Gastroesophageal sphincter (tissue), 4 donors: ENCODE measurements around the gene MPRIP. TPM values are rescaled to one million over a fixed set of nuclear protein-coding genes. Genes with fewer than 3 reads are reported as not detected.
A peak's percentile ranks its signal among the peaks of the same experiment; 100 is the strongest.

Source experiments
- ATAC-seq: fragments of 150-250 bp; one replicate; pipeline ENCODE4 v1.9.1; 2016; ENCODE audit warnings: mild to moderate bottlenecking, moderate library complexity
- H3K27ac ChIP-seq, 4 donors: fragments of 200-600 bp; sonication (generic) in 3 of 4; 1 replicate in 3 of 4; 2 replicates in 1 of 4; pipeline ENCODE4 v1.5.1; 2016 to 2019
- H3K27me3 ChIP-seq: fragments of 200-600 bp; sonication (generic); one replicate; pipeline ENCODE4 v1.5.1; 2019
- H3K36me3 ChIP-seq, 2 donors: fragments of 200-600 bp; sonication (generic); one replicate each; pipeline ENCODE4 v1.5.1; 2019; ENCODE audit warnings: control low read depth in 1 of 2
- H3K4me1 ChIP-seq, 3 donors: fragments of 200-600 bp; sonication (generic); 1 replicate in 2 of 3; 2 replicates in 1 of 3; pipeline ENCODE4 v1.5.1; 2016 to 2019; ENCODE audit warnings: control low read depth in 2 of 3
- H3K4me3 ChIP-seq, 2 donors: fragments of 200-600 bp; sonication (generic); one replicate each; pipeline ENCODE4 v1.5.1; 2019; ENCODE audit warnings: mild to moderate bottlenecking in 1 of 2, moderate library complexity in 1 of 2
- H3K9me3 ChIP-seq, 3 donors: fragments of 200-600 bp; sonication (generic); one replicate each; pipeline ENCODE4 v1.5.1; 2017 to 2019; ENCODE audit warnings: control low read depth in 2 of 3
- CTCF ChIP-seq, 4 experiments: fragments of 200-600 bp in 2 of 4; fragments of 450-650 bp in 2 of 4; sonication (generic) in 1 of 4; IDR thresholded peaks; one replicate each; pipeline ENCODE4 v1.5.1; 2017 to 2019; ENCODE audit warnings: antibody characterized with exemption in 4 of 4, mild to moderate bottlenecking in 2 of 4, moderate library complexity in 2 of 4
- EP300 ChIP-seq: sonication (generic); formaldehyde crosslinking; IDR thresholded peaks from one replicate; pipeline ENCODE4 v1.6.1; 2017; ENCODE audit warnings: antibody characterized with exemption, mild to moderate bottlenecking
- POLR2A ChIP-seq, 2 donors: fragments of 450-650 bp; IDR thresholded peaks; one replicate each; pipeline ENCODE4 v1.6.1; 2017; ENCODE audit warnings: antibody characterized with exemption in 2 of 2, mild to moderate bottlenecking in 2 of 2, moderate library complexity in 1 of 2
- POLR2AphosphoS5 ChIP-seq: sonication (generic); formaldehyde crosslinking; IDR thresholded peaks from one replicate; pipeline ENCODE4 v1.6.1; 2017; ENCODE audit warnings: antibody characterized with exemption
- WGBS, 2 donors: methylation state at CpG; one replicate each; pipeline ENCODE4 v1.1.5; 2018; ENCODE audit warnings: low coverage in 1 of 2; 5-methylcytosine and 5-hydroxymethylcytosine counted together
- total RNA-seq, 4 donors: library from RNA; depleted of rRNA; stranded (reverse); fragments of >200 nt; gene quantifications; one replicate each; pipeline ENCODE4 v1.1.0, GENCODE V29; 2016

The MPRIP gene
- total RNA-seq, 4 donors from 2014 or later = 113 to 233 (median 155) TPM

GRCh38 chr17:17151962-17152361 is 109.7 kb downstream of the MPRIP start:
- Histone ChIP-seq H3K27me3 (no peaks in the 10 kb centered on the region), H3K4me3 (no peak overlapping the region), H3K27ac (peak overlapping the region; percentile 21 to 81 (median 78)), H3K9me3 (no peaks in the 10 kb centered on the region), H3K4me1 (peaks cover 3 to 29% (median 19%) of the 10 kb centered on the region in 3 donors), H3K36me3 (peaks cover 0 to 89% of the 10 kb centered on the region in 2 donors)
- ATAC-seq = peak; percentile 95
- 20% methylated on average over 3 of the region's 8 CpGs; no CpG with 5 or more reads in 1 of the 2 donors for WGBS, 2 donors
- TF ChIP-seq POLR2A (IDR thresholded peaks at IDR 0.05) = no peak
- TF ChIP-seq CTCF (IDR thresholded peaks at IDR 0.05) = no peak
- TF ChIP-seq EP300 = no peak
- peak; percentile 67 for TF ChIP-seq POLR2AphosphoS5

- H3K9me3 ChIP-seq = no peaks in the 10 kb centered on the region
- 21 to 73% methylated on average over 2 to 3 of the region's 4 CpGs for WGBS, 2 donors
- TF ChIP-seq CTCF (IDR thresholded peaks at IDR 0.05) (no peak), POLR2AphosphoS5 (no peak), EP300 (no peak), POLR2A (IDR thresholded peaks at IDR 0.05) (no peak)
- H3K27me3 ChIP-seq = no peaks in the 10 kb centered on the region
- no peak for ATAC-seq
- H3K4me3 ChIP-seq = no peak overlapping the region
- H3K27ac ChIP-seq = peak overlapping the region in 3 of 4 donors; percentile 75 to 81 (median 80)
- H3K36me3 ChIP-seq = peaks cover 0 to 89% of the 10 kb centered on the region in 2 donors
- H3K4me1 ChIP-seq = peaks cover 3 to 29% (median 19%) of the 10 kb centered on the region in 3 donors
Measured at GRCh38 chr17:17152385-17152784, 110.1 kb downstream of the MPRIP start.

- H3K4me3 ChIP-seq = no peak overlapping the region
- H3K27me3 ChIP-seq = no peaks in the 10 kb centered on the region
- H3K9me3 ChIP-seq = no peaks in the 10 kb centered on the region
- H3K36me3 ChIP-seq = peaks cover 0 to 89% of the 10 kb centered on the region in 2 donors
- peak overlapping the region in 3 of 4 donors; percentile 75 to 81 (median 80) for H3K27ac ChIP-seq
- 83 to 100% methylated on average over 2 of the region's 9 CpGs for WGBS, 2 donors
- no peak for TF ChIP-seq EP300
- TF ChIP-seq POLR2AphosphoS5 = no peak
- TF ChIP-seq POLR2A (IDR thresholded peaks at IDR 0.05) = no peak
- TF ChIP-seq CTCF (IDR thresholded peaks at IDR 0.05) = no peak
- ATAC-seq = no peak
- peaks cover 3 to 29% (median 19%) of the 10 kb centered on the region in 3 donors for H3K4me1 ChIP-seq
Measured at GRCh38 chr17:17153071-17153470, 110.8 kb downstream of the MPRIP start.

- WGBS, 2 donors = 66 to 82% methylated on average over 4 of the region's 7 CpGs
- Histone ChIP-seq H3K27me3 (no peaks in the 10 kb centered on the region), H3K4me3 (no peak overlapping the region), H3K36me3 (peaks cover 0 to 89% of the 10 kb centered on the region in 2 donors), H3K4me1 (peaks cover 3 to 29% (median 19%) of the 10 kb centered on the region in 3 donors), H3K9me3 (no peaks in the 10 kb centered on the region), H3K27ac (no peak overlapping the region)
- TF ChIP-seq POLR2A (IDR thresholded peaks at IDR 0.05) = no peak
- no peak for TF ChIP-seq POLR2AphosphoS5
- no peak for TF ChIP-seq CTCF (IDR thresholded peaks at IDR 0.05)
- TF ChIP-seq EP300 = no peak
- ATAC-seq = no peak
Measured at GRCh38 chr17:17153709-17154108, 111.5 kb downstream of the MPRIP start.

- 80% methylated on average over 5 of the region's 5 CpGs; no CpG with 5 or more reads in 1 of the 2 donors for WGBS, 2 donors
- Histone ChIP-seq H3K4me1 (peaks cover 3 to 29% (median 19%) of the 10 kb centered on the region in 3 donors), H3K9me3 (no peaks in the 10 kb centered on the region), H3K4me3 (no peak overlapping the region), H3K27me3 (no peaks in the 10 kb centered on the region), H3K36me3 (peaks cover 0 to 92% of the 10 kb centered on the region in 2 donors), H3K27ac (no peak overlapping the region)
- no peak for ATAC-seq
- TF ChIP-seq POLR2A (IDR thresholded peaks at IDR 0.05) (no peak), EP300 (no peak)
Measured at GRCh38 chr17:17154556-17154955, 112.3 kb downstream of the MPRIP start.
